ENCODE data around the gene FN1.

- TF ChIP-seq, protein P1, sequence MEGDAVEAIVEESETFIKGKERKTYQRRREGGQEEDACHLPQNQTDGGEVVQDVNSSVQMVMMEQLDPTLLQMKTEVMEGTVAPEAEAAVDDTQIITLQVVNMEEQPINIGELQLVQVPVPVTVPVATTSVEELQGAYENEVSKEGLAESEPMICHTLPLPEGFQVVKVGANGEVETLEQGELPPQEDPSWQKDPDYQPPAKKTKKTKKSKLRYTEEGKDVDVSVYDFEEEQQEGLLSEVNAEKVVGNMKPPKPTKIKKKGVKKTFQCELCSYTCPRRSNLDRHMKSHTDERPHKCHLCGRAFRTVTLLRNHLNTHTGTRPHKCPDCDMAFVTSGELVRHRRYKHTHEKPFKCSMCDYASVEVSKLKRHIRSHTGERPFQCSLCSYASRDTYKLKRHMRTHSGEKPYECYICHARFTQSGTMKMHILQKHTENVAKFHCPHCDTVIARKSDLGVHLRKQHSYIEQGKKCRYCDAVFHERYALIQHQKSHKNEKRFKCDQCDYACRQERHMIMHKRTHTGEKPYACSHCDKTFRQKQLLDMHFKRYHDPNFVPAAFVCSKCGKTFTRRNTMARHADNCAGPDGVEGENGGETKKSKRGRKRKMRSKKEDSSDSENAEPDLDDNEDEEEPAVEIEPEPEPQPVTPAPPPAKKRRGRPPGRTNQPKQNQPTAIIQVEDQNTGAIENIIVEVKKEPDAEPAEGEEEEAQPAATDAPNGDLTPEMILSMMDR (IDR thresholded peaks at IDR 0.05): no peak
- TF ChIP-seq POLR2A (IDR thresholded peaks at IDR 0.05): no peak
These were observed 71.4 kb downstream of the FN1 start for GRCh38 chr2:215364157-215365155.
